ENCODE data around the gene NEDD4L. TPM values are rescaled to one million over a fixed set of nuclear protein-coding genes. Genes with fewer than 3 reads are reported as not detected.
A peak's percentile ranks its signal among the peaks of the same experiment; 100 is the strongest.

NEDD4L gene
- total and polyA plus RNA-seq, 12 donors: 17.8 to 110 (median 37.6) TPM

GRCh38 chr18:58241877-58242276, 197.9 kb downstream of the NEDD4L start:
- no peaks in the 10 kb centered on the region for H3K36me3 ChIP-seq (replicated peaks in 1 of 2)
- DNase-seq: no peak
- TF ChIP-seq POLR2A (IDR thresholded peaks at IDR 0.05): no peak
- no peaks in the 10 kb centered on the region for H3K27me3 ChIP-seq
- intact Hi-C loops (cut with DNase I): no loop called here
- H3K27ac ChIP-seq: no peak overlapping the region
- no peaks in the 10 kb centered on the region for H3K9me3 ChIP-seq (replicated peaks in 1 of 3)
- WGBS, 4 donors: 68 to 74% (median 71%) methylated on average over 6 of the region's 6 CpGs
- no peak overlapping the region for H3K4me3 ChIP-seq
- peaks cover 0 to 9% of the 10 kb centered on the region in 2 donors for H3K4me1 ChIP-seq (replicated peaks in 1 of 2)

GRCh38 chr18:58242435-58242834, 198.4 kb downstream of the NEDD4L start:
- intact Hi-C loops (cut with DNase I): no loop called here
- no peak for DNase-seq
- TF ChIP-seq CTCF (IDR thresholded peaks at IDR 0.05) (no peak), POLR2A (IDR thresholded peaks at IDR 0.05) (no peak)

DNA sequence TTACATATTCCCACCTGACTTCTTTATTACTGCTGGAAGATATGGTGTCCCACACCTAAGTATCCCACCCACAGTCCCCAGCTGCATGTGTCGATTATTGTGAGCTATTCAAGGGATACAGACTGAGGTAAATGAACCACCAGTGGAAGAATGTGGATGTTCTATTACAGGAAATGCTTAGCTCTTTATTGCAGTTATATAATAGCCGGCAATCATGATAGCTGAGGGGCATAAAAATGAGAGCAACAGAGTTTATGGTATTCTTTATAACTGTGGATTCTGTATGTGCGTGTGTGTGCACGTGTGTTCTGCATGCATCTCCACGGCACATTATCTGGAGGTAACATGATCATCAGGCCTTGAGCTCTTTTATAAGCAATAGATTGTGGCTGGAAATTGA, 198.9 kb downstream of the NEDD4L start:
- TF ChIP-seq POLR2A (IDR thresholded peaks at IDR 0.05): no peak
- no peak for TF ChIP-seq CTCF (IDR thresholded peaks at IDR 0.05)
- Histone ChIP-seq H3K4me1 (replicated peaks in 1 of 2) (peaks cover 0 to 17% of the 10 kb centered on the region in 2 donors), H3K36me3 (replicated peaks in 1 of 2) (no peaks in the 10 kb centered on the region), H3K9me3 (replicated peaks in 1 of 3) (no peaks in the 10 kb centered on the region), H3K27me3 (no peaks in the 10 kb centered on the region), H3K27ac (no peak overlapping the region), H3K4me3 (no peak overlapping the region)
- intact Hi-C loops (cut with DNase I): no loop called here
- no peak for DNase-seq
- 85 to 93% (median 90%) methylated on average over 5 of the region's 5 CpGs for WGBS, 4 donors

More at GRCh38 chr18:58242435-58242834, 198.4 kb downstream of the NEDD4L start:
- Histone ChIP-seq H3K27ac (no peak overlapping the region), H3K27me3 (no peaks in the 10 kb centered on the region), H3K9me3 (replicated peaks in 1 of 3) (no peaks in the 10 kb centered on the region), H3K36me3 (replicated peaks in 1 of 2) (no peaks in the 10 kb centered on the region), H3K4me1 (replicated peaks in 1 of 2) (peaks cover 0 to 12% of the 10 kb centered on the region in 2 donors), H3K4me3 (no peak overlapping the region)
- 94 to 97% (median 97%) methylated on average over 12 of the region's 12 CpGs for WGBS, 4 donors

DNA sequence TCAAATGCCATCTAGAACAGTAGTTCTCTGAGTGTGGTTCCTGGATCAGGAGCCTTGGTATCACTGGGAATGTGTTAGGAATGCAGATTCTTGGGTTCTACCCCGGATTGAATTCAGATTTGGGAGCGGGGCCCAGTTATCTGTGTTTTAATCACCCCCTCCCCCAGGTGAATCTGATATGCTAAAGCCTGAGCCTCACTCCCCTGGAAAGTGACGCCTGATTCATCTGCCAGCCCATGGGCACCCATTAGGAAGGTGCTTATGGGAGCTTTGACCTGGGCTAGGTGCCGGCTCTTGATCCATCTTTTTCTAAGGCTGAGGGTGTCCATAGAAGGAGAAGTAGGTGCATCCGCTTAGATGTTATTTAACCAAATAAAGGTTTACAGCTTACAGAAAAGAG, 199.4 kb downstream of the NEDD4L start:
- intact Hi-C loops (cut with DNase I): no loop called here
- TF ChIP-seq POLR2A (IDR thresholded peaks at IDR 0.05) (no peak), CTCF (IDR thresholded peaks at IDR 0.05) (no peak)
- no peaks in the 10 kb centered on the region for H3K36me3 ChIP-seq (replicated peaks in 1 of 2)
- H3K27ac ChIP-seq: no peak overlapping the region
- no peaks in the 10 kb centered on the region for H3K27me3 ChIP-seq
- no peaks in the 10 kb centered on the region for H3K9me3 ChIP-seq (replicated peaks in 1 of 3)
- H3K4me1 ChIP-seq (replicated peaks in 1 of 2): peaks cover 0 to 19% of the 10 kb centered on the region in 2 donors
- no peak overlapping the region for H3K4me3 ChIP-seq
- 95 to 98% (median 97%) methylated on average over 5 of the region's 5 CpGs for WGBS, 4 donors
- no peak for DNase-seq

- 62 to 79% (median 67%) methylated on average over 20 of the region's 20 CpGs for WGBS, 4 donors
- peaks cover 0 to 11% of the 10 kb centered on the region in 2 donors for H3K4me1 ChIP-seq (replicated peaks in 1 of 2)
- H3K27me3 ChIP-seq: no peaks in the 10 kb centered on the region
- no peaks in the 10 kb centered on the region for H3K9me3 ChIP-seq (replicated peaks in 1 of 3)
- no peak overlapping the region for H3K4me3 ChIP-seq
- TF ChIP-seq POLR2A (IDR thresholded peaks at IDR 0.05): no peak
- no peak for TF ChIP-seq CTCF (IDR thresholded peaks at IDR 0.05)
- intact Hi-C loops (cut with DNase I): no loop called here
- no peaks in the 10 kb centered on the region for H3K36me3 ChIP-seq (replicated peaks in 1 of 2)
- H3K27ac ChIP-seq: peak overlapping the region in 2 of 5 donors; percentile 55 to 73
- DNase-seq: peak in 2 of 7 donors; percentile 31 to 70
These were observed 203.4 kb downstream of the NEDD4L start for GRCh38 chr18:58247363-58247834.

Measured in adrenal gland (tissue), 12 donors.